ENCODE results near the gene RALY. TPM values are rescaled to one million over a fixed set of nuclear protein-coding genes. Genes with fewer than 3 reads are reported as not detected.

RALY gene
- total RNA-seq, 2 donors from 2014 or later, result 74.2 to 86.4 TPM

- Histone ChIP-seq H3K27ac (no peak overlapping the region), H3K4me1 (no peaks in the 10 kb centered on the region), H3K9me3 (peaks cover 0 to 4% of the 10 kb centered on the region in 2 donors), H3K36me3 (no peaks in the 10 kb centered on the region), H3K27me3 (no peaks in the 10 kb centered on the region), H3K4me3 (no peak overlapping the region)
- DNase-seq (ENCODE audit: low spot score), result no peak
- TF ChIP-seq, protein P1, sequence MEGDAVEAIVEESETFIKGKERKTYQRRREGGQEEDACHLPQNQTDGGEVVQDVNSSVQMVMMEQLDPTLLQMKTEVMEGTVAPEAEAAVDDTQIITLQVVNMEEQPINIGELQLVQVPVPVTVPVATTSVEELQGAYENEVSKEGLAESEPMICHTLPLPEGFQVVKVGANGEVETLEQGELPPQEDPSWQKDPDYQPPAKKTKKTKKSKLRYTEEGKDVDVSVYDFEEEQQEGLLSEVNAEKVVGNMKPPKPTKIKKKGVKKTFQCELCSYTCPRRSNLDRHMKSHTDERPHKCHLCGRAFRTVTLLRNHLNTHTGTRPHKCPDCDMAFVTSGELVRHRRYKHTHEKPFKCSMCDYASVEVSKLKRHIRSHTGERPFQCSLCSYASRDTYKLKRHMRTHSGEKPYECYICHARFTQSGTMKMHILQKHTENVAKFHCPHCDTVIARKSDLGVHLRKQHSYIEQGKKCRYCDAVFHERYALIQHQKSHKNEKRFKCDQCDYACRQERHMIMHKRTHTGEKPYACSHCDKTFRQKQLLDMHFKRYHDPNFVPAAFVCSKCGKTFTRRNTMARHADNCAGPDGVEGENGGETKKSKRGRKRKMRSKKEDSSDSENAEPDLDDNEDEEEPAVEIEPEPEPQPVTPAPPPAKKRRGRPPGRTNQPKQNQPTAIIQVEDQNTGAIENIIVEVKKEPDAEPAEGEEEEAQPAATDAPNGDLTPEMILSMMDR (IDR thresholded peaks at IDR 0.05), result no peak
Observed at GRCh38 chr20:33981347-33981746, 12.4 kb upstream of the RALY start.

DNA sequence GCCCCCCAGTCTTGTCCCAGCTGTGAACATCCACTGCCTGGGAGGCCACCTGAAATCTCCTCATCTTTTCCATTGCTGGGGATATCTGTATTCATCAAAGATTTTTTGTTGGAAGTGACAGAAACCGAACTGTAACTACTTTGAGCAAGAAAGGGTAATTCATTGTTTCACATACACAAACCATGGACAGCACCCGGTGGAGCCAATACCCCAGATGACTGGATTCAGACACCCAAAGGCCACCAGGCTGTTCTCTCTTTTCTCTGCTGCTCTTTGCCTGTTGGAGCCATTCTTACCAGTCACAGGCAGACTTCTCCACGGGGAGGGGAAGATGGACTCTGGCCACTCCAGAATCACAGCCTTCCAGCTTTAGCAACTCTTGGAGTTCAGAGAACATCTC is 11.7 kb upstream of the RALY start:
- Histone ChIP-seq H3K36me3 (no peaks in the 10 kb centered on the region), H3K9me3 (peaks cover 0 to 4% of the 10 kb centered on the region in 2 donors), H3K27ac (no peak overlapping the region), H3K27me3 (no peaks in the 10 kb centered on the region), H3K4me3 (no peak overlapping the region), H3K4me1 (no peaks in the 10 kb centered on the region)
- no peak for DNase-seq (ENCODE audit: low spot score)
- TF ChIP-seq, protein P1 (IDR thresholded peaks at IDR 0.05), result no peak

DNA sequence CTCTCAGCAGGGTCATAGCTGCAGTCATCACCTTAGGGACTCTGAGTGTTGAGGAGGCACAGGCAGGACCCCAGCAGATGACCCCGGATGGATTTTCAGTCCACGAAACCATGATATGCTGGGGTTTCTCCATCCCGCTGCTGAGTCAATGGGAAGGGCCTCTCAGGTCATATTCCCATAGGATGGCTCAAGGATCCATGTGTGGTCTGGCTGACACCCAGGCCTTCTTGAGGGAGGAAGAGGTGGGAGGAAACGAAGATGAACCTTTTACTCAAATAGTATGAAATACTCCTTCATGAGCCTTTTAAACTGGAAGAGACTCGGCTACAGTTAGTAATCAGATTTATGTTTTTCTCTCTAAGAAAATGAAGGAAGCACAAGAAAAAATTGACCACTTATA is 10.3 kb upstream of the RALY start:
- TF ChIP-seq, protein P1 (IDR thresholded peaks at IDR 0.05), result no peak
- no peak for DNase-seq (ENCODE audit: low spot score)
- no peaks in the 10 kb centered on the region for H3K4me1 ChIP-seq

GRCh38 chr20:33984182-33984719 is 9.5 kb upstream of the RALY start:
- no peaks in the 10 kb centered on the region for H3K27me3 ChIP-seq
- DNase-seq (ENCODE audit: low spot score), result no peak
- no peaks in the 10 kb centered on the region for H3K9me3 ChIP-seq
- H3K27ac ChIP-seq, result no peak overlapping the region
- H3K4me3 ChIP-seq, result no peak overlapping the region
- TF ChIP-seq, protein P1 (IDR thresholded peaks at IDR 0.05), result no peak
- H3K4me1 ChIP-seq, result no peaks in the 10 kb centered on the region
- H3K36me3 ChIP-seq, result no peaks in the 10 kb centered on the region

More for the DNA sequence above, 10.3 kb upstream of the RALY start:
- Histone ChIP-seq H3K27me3 (no peaks in the 10 kb centered on the region), H3K36me3 (no peaks in the 10 kb centered on the region), H3K9me3 (no peaks in the 10 kb centered on the region), H3K27ac (no peak overlapping the region), H3K4me3 (no peak overlapping the region)

DNA sequence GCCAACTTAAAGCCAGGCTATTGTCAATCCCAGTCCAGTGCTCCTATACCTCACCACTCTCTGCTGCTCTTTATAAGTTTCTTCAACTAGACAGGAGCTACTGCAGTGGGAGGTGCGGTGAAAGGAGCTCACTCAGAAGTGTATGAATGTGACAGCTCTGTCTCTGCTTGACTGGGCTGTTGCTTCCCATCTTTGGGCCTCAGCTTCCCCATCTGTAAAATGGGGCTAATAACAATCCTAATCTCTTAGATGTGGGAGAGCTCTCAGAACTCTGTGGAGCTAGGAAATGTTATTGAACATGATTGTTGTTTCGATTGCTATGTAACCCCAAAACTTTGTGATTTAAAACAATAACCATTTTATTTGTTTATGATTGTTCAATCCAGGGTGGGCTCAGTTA is 8.4 kb upstream of the RALY start:
- Histone ChIP-seq H3K27me3 (no peaks in the 10 kb centered on the region), H3K27ac (no peak overlapping the region), H3K9me3 (no peaks in the 10 kb centered on the region), H3K4me3 (no peak overlapping the region), H3K4me1 (no peaks in the 10 kb centered on the region), H3K36me3 (no peaks in the 10 kb centered on the region)
- DNase-seq (ENCODE audit: low spot score), result no peak
- TF ChIP-seq, protein P1 (IDR thresholded peaks at IDR 0.05), result no peak

- Histone ChIP-seq H3K9me3 (no peaks in the 10 kb centered on the region), H3K4me3 (no peak overlapping the region), H3K4me1 (no peaks in the 10 kb centered on the region), H3K27ac (no peak overlapping the region), H3K27me3 (no peaks in the 10 kb centered on the region), H3K36me3 (no peaks in the 10 kb centered on the region)
- TF ChIP-seq, protein P1 (IDR thresholded peaks at IDR 0.05), result no peak
- DNase-seq (ENCODE audit: low spot score), result no peak
Observed at GRCh38 chr20:33985830-33986229, 7.9 kb upstream of the RALY start.
